Measurements from ENCODE around the gene ERC2. TPM values are rescaled to one million over a fixed set of nuclear protein-coding genes. Genes with fewer than 3 reads are reported as not detected.

The ERC2 gene
- total RNA-seq, 1 donor from 2014 or later = 7.4 TPM

GRCh38 chr3:55567615-55568014 is 900.7 kb downstream of the ERC2 start:
- no peak overlapping the region for H2AFZ ChIP-seq (ENCODE audit: low read depth, low read length)
- no peak overlapping the region for H3K4me2 ChIP-seq (ENCODE audit: low read length)
- no peak overlapping the region for H3K9ac ChIP-seq (ENCODE audit: low read length)
- Mint-ChIP-seq H3K36me3 (ENCODE audit: low read depth, unreplicated experiment) (no peaks in the 10 kb centered on the region), H3K4me1 (ENCODE audit: low read depth, unreplicated experiment) (peaks cover 21% of the 10 kb centered on the region), H3K27me3 (ENCODE audit: low read depth, unreplicated experiment) (peaks cover 5% of the 10 kb centered on the region), H3K9me3 (ENCODE audit: unreplicated experiment) (peaks cover 4% of the 10 kb centered on the region), H3K4me3 (ENCODE audit: unreplicated experiment) (no peak overlapping the region), H3K27ac (ENCODE audit: unreplicated experiment) (peak overlapping the region; percentile 15)
- no peaks in the 10 kb centered on the region for H3K79me2 ChIP-seq (ENCODE audit: insufficient read depth, low read length)
- no peak for FAIRE-seq
- H3K36me3 ChIP-seq (ENCODE audit: insufficient read depth, low read length) = no peaks in the 10 kb centered on the region
- no peak for TF ChIP-seq CTCF (IDR thresholded peaks at IDR 0.05; ENCODE audit: insufficient read depth, low read depth, low read length)
- TF ChIP-seq EZH2 (IDR thresholded peaks at IDR 0.05; ENCODE audit: insufficient read depth, low read length) = no peak
- H4K20me1 ChIP-seq (ENCODE audit: insufficient read depth, low read length) = no peaks in the 10 kb centered on the region
- H3K27ac ChIP-seq (ENCODE audit: low read depth, low read length) = no peak overlapping the region
- H3K27me3 ChIP-seq (ENCODE audit: insufficient read depth, low read length) = no peaks in the 10 kb centered on the region
- peaks cover 10% of the 10 kb centered on the region for H3K4me1 ChIP-seq (ENCODE audit: insufficient read depth, low read length)
- H3K9me3 ChIP-seq (ENCODE audit: insufficient read depth, low read depth, low read length) = no peaks in the 10 kb centered on the region
- H3K4me3 ChIP-seq (ENCODE audit: insufficient read depth, low read depth, low read length) = no peak overlapping the region
- DNase-seq (ENCODE audit: low read depth) = peak; percentile 18

GRCh38 chr3:55567121-55567520 is 901.1 kb downstream of the ERC2 start:
- Histone ChIP-seq H3K4me3 (ENCODE audit: insufficient read depth, low read depth, low read length) (no peak overlapping the region), H3K36me3 (ENCODE audit: insufficient read depth, low read length) (no peaks in the 10 kb centered on the region), H3K4me1 (ENCODE audit: insufficient read depth, low read length) (peaks cover 8% of the 10 kb centered on the region), H3K79me2 (ENCODE audit: insufficient read depth, low read length) (no peaks in the 10 kb centered on the region), H3K9me3 (ENCODE audit: insufficient read depth, low read depth, low read length) (no peaks in the 10 kb centered on the region), H3K27ac (ENCODE audit: low read depth, low read length) (no peak overlapping the region), H4K20me1 (ENCODE audit: insufficient read depth, low read length) (no peaks in the 10 kb centered on the region), H3K9ac (ENCODE audit: low read length) (no peak overlapping the region), H2AFZ (ENCODE audit: low read depth, low read length) (no peak overlapping the region), H3K4me2 (ENCODE audit: low read length) (no peak overlapping the region), H3K27me3 (ENCODE audit: insufficient read depth, low read length) (no peaks in the 10 kb centered on the region)
- peaks cover 4% of the 10 kb centered on the region for H3K9me3 Mint-ChIP-seq (ENCODE audit: unreplicated experiment)
- TF ChIP-seq EZH2 (IDR thresholded peaks at IDR 0.05; ENCODE audit: insufficient read depth, low read length) (no peak), CTCF (IDR thresholded peaks at IDR 0.05; ENCODE audit: insufficient read depth, low read depth, low read length) (no peak)
- no peak for FAIRE-seq
- DNase-seq (ENCODE audit: low read depth) = no peak
- H3K4me1 Mint-ChIP-seq (ENCODE audit: low read depth, unreplicated experiment) = peaks cover 19% of the 10 kb centered on the region
- peaks cover 5% of the 10 kb centered on the region for H3K27me3 Mint-ChIP-seq (ENCODE audit: low read depth, unreplicated experiment)
- H3K27ac Mint-ChIP-seq (ENCODE audit: unreplicated experiment) = peak overlapping the region; percentile 15
- H3K36me3 Mint-ChIP-seq (ENCODE audit: low read depth, unreplicated experiment) = no peaks in the 10 kb centered on the region
- no peak overlapping the region for H3K4me3 Mint-ChIP-seq (ENCODE audit: unreplicated experiment)

GRCh38 chr3:55565521-55565920 is 902.7 kb downstream of the ERC2 start:
- Mint-ChIP-seq H3K36me3 (ENCODE audit: low read depth, unreplicated experiment) (no peaks in the 10 kb centered on the region), H3K4me1 (ENCODE audit: low read depth, unreplicated experiment) (peaks cover 7% of the 10 kb centered on the region), H3K27ac (ENCODE audit: unreplicated experiment) (no peak overlapping the region), H3K9me3 (ENCODE audit: unreplicated experiment) (peaks cover 4% of the 10 kb centered on the region), H3K4me3 (ENCODE audit: unreplicated experiment) (no peak overlapping the region), H3K27me3 (ENCODE audit: low read depth, unreplicated experiment) (peaks cover 5% of the 10 kb centered on the region)
- Histone ChIP-seq H3K79me2 (ENCODE audit: insufficient read depth, low read length) (no peaks in the 10 kb centered on the region), H2AFZ (ENCODE audit: low read depth, low read length) (no peak overlapping the region), H3K9ac (ENCODE audit: low read length) (no peak overlapping the region), H4K20me1 (ENCODE audit: insufficient read depth, low read length) (no peaks in the 10 kb centered on the region), H3K4me2 (ENCODE audit: low read length) (no peak overlapping the region), H3K9me3 (ENCODE audit: insufficient read depth, low read depth, low read length) (no peaks in the 10 kb centered on the region), H3K4me3 (ENCODE audit: insufficient read depth, low read depth, low read length) (no peak overlapping the region), H3K27me3 (ENCODE audit: insufficient read depth, low read length) (no peaks in the 10 kb centered on the region), H3K4me1 (ENCODE audit: insufficient read depth, low read length) (no peaks in the 10 kb centered on the region), H3K36me3 (ENCODE audit: insufficient read depth, low read length) (no peaks in the 10 kb centered on the region), H3K27ac (ENCODE audit: low read depth, low read length) (no peak overlapping the region)
- DNase-seq (ENCODE audit: low read depth) = no peak
- no peak for FAIRE-seq
- TF ChIP-seq CTCF (IDR thresholded peaks at IDR 0.05; ENCODE audit: insufficient read depth, low read depth, low read length) = no peak
- TF ChIP-seq EZH2 (IDR thresholded peaks at IDR 0.05; ENCODE audit: insufficient read depth, low read length) = no peak

All from astrocyte (in vitro differentiated cells and primary cell).